Astrocyte (in vitro differentiated cells and primary cell): ENCODE measurements around the gene FAM43B. TPM values are rescaled to one million over a fixed set of nuclear protein-coding genes. Genes with fewer than 3 reads are reported as not detected.

ENCODE experiments used
- DNase-seq: peaks from one replicate; pipeline ENCODE4 v3.0.0-alpha.2; 2010; ENCODE audit warnings: low read depth
- FAIRE-seq: peaks from 2 replicates; lab custom pipeline; 2011; peaks lifted over from hg19 to GRCh38; lab: Jason Lieb, UNC
- H2AFZ ChIP-seq: 2 replicates; pipeline ENCODE4 v1.6.0; 2012; ENCODE audit warnings: low read depth, low read length, inconsistent platforms
- H3K27ac ChIP-seq: 2 replicates; pipeline ENCODE4 v1.5.1; 2011; ENCODE audit warnings: low read depth, low read length, inconsistent platforms
- H3K27me3 ChIP-seq: 2 replicates; pipeline ENCODE4 v1.6.0; 2011; ENCODE audit warnings: low read length, inconsistent platforms; ENCODE audit not compliant: insufficient read depth
- H3K36me3 ChIP-seq: 2 replicates; pipeline ENCODE4 v1.5.1; 2011; ENCODE audit warnings: low read length, inconsistent platforms; ENCODE audit not compliant: insufficient read depth
- H3K4me1 ChIP-seq: 2 replicates; pipeline ENCODE4 v1.5.1; 2011; ENCODE audit warnings: low read length, inconsistent platforms; ENCODE audit not compliant: insufficient read depth
- H3K4me2 ChIP-seq: 2 replicates; pipeline ENCODE4 v1.6.0; 2012; ENCODE audit warnings: low read length, inconsistent platforms
- H3K4me3 ChIP-seq: 2 replicates; pipeline ENCODE4 v1.5.1; 2011; ENCODE audit warnings: low read depth, mild to moderate bottlenecking, low read length, inconsistent platforms; ENCODE audit not compliant: insufficient read depth
- H3K79me2 ChIP-seq: 2 replicates; pipeline ENCODE4 v1.6.0; 2012; ENCODE audit warnings: mild to moderate bottlenecking, low read length, inconsistent platforms; ENCODE audit not compliant: insufficient read depth
- H3K9ac ChIP-seq: 2 replicates; pipeline ENCODE4 v1.6.0; 2012; ENCODE audit warnings: mild to moderate bottlenecking, low read length, inconsistent platforms
- H3K9me3 ChIP-seq: 2 replicates; pipeline ENCODE4 v1.5.1; 2012; ENCODE audit warnings: low read depth, mild to moderate bottlenecking, low read length, inconsistent platforms; ENCODE audit not compliant: insufficient read depth
- H4K20me1 ChIP-seq: 2 replicates; pipeline ENCODE4 v1.6.0; 2012; ENCODE audit warnings: low read length, inconsistent platforms; ENCODE audit not compliant: insufficient read depth
- H3K27ac Mint-ChIP-seq: one replicate; pipeline ENCODE4 v1.8.0; 2021; ENCODE audit warnings: mild to moderate bottlenecking, mixed read lengths; ENCODE audit not compliant: unreplicated experiment
- H3K27me3 Mint-ChIP-seq: one replicate; pipeline ENCODE4 v1.8.0; 2021; ENCODE audit warnings: low read depth, mixed read lengths; ENCODE audit not compliant: unreplicated experiment
- H3K36me3 Mint-ChIP-seq: one replicate; pipeline ENCODE4 v1.8.0; 2021; ENCODE audit warnings: low read depth, mixed read lengths; ENCODE audit not compliant: unreplicated experiment
- H3K4me1 Mint-ChIP-seq: one replicate; pipeline ENCODE4 v1.8.0; 2021; ENCODE audit warnings: low read depth, mixed read lengths; ENCODE audit not compliant: unreplicated experiment
- H3K4me3 Mint-ChIP-seq: one replicate; pipeline ENCODE4 v1.8.0; 2021; ENCODE audit warnings: mild to moderate bottlenecking, moderate library complexity, mixed read lengths; ENCODE audit not compliant: unreplicated experiment
- H3K9me3 Mint-ChIP-seq: one replicate; pipeline ENCODE4 v1.8.0; 2021; ENCODE audit warnings: mild to moderate bottlenecking, mixed read lengths; ENCODE audit not compliant: unreplicated experiment
- CTCF ChIP-seq: IDR thresholded peaks from 2 replicates; pipeline ENCODE4 v1.5.1; 2011; ENCODE audit warnings: low read depth, mild to moderate bottlenecking, inconsistent platforms, low read length, moderate library complexity; ENCODE audit not compliant: insufficient read depth
- EZH2 ChIP-seq: IDR thresholded peaks from 2 replicates; pipeline ENCODE4 v1.6.1; 2012; ENCODE audit warnings: mild to moderate bottlenecking, low read length, inconsistent platforms; ENCODE audit not compliant: insufficient read depth
- total RNA-seq: library from RNA; stranded (reverse); gene quantifications from 2 replicates; pipeline ENCODE4 v1.2.1, GENCODE V29; 2021

The FAM43B gene
- total RNA-seq, 1 donor from 2014 or later = 0.27 TPM

- Mint-ChIP-seq H3K36me3 (no peaks in the 10 kb centered on the region), H3K4me1 (no peaks in the 10 kb centered on the region), H3K4me3 (no peak overlapping the region), H3K27me3 (peaks cover 82% of the 10 kb centered on the region), H3K9me3 (peaks cover 5% of the 10 kb centered on the region), H3K27ac (no peak overlapping the region)
- Histone ChIP-seq H3K36me3 (no peaks in the 10 kb centered on the region), H3K27me3 (peaks cover 24% of the 10 kb centered on the region), H2AFZ (no peak overlapping the region), H3K4me1 (no peaks in the 10 kb centered on the region), H3K4me2 (no peak overlapping the region), H3K9me3 (no peaks in the 10 kb centered on the region), H3K4me3 (no peak overlapping the region), H4K20me1 (no peaks in the 10 kb centered on the region), H3K27ac (no peak overlapping the region), H3K9ac (no peak overlapping the region), H3K79me2 (no peaks in the 10 kb centered on the region)
- no peak for FAIRE-seq
- TF ChIP-seq EZH2 = no peak
- TF ChIP-seq CTCF = no peak
- no peak for DNase-seq
Measured at GRCh38 chr1:20538227-20538626, 14.1 kb upstream of the FAM43B start.

DNA sequence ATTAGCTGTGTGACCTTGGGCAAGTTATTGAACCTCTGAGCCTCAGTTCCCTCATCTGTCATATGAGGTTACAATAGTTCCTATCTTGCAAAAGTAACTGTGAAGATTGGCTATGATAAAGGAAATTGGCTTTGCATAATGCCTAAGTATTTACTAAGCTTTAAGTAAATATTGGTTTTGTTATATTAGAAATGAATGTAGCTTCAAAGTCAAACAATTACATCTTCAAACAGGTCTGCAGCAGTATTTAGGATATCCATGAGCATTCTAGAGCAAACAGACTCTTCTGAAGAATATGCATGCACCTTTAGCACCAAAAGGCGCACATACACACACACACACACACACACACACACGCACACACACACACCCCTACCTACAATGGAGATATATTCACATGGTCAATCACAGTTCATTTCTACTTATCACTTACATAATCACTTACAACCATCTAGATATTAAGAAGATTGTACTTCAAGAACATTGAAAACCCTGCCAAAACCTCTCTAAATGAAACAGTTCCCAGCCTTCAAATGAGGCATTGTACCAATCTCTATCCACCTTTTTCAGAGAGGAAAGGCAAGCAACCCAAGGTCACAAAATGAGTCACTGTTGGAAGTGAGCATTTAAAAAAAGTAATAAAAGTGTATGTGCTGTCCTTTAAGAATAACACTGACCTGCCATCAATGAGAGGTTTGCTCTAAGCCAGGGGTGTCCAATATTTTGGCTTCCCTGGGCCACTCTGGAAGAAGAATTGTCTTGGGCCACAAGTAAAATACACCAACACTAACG, 13.4 kb upstream of the FAM43B start:
- no peak overlapping the region for H3K27ac ChIP-seq
- peaks cover 21% of the 10 kb centered on the region for H3K27me3 ChIP-seq
- FAIRE-seq (no peak), DNase-seq (no peak)
- H3K79me2 ChIP-seq = no peaks in the 10 kb centered on the region
- Mint-ChIP-seq H3K4me3 (no peak overlapping the region), H3K27ac (no peak overlapping the region), H3K27me3 (peaks cover 82% of the 10 kb centered on the region), H3K9me3 (peaks cover 5% of the 10 kb centered on the region), H3K4me1 (no peaks in the 10 kb centered on the region), H3K36me3 (no peaks in the 10 kb centered on the region)
- no peak overlapping the region for H3K9ac ChIP-seq
- no peaks in the 10 kb centered on the region for H3K4me1 ChIP-seq
- H3K4me2 ChIP-seq = no peak overlapping the region
- H4K20me1 ChIP-seq = no peaks in the 10 kb centered on the region
- H3K36me3 ChIP-seq = no peaks in the 10 kb centered on the region
- H2AFZ ChIP-seq = no peak overlapping the region
- H3K4me3 ChIP-seq = no peak overlapping the region
- TF ChIP-seq CTCF = no peak
- H3K9me3 ChIP-seq = no peaks in the 10 kb centered on the region

- DNase-seq (peak; percentile 26), FAIRE-seq (no peak)
- H3K9me3 Mint-ChIP-seq = peaks cover 5% of the 10 kb centered on the region
- H3K27me3 ChIP-seq = peaks cover 14% of the 10 kb centered on the region
- no peak overlapping the region for H3K4me3 Mint-ChIP-seq
- H3K4me3 ChIP-seq = no peak overlapping the region
- H3K9ac ChIP-seq = no peak overlapping the region
- H3K4me1 Mint-ChIP-seq = no peaks in the 10 kb centered on the region
- no peaks in the 10 kb centered on the region for H3K9me3 ChIP-seq
- H3K79me2 ChIP-seq = no peaks in the 10 kb centered on the region
- peaks cover 70% of the 10 kb centered on the region for H3K27me3 Mint-ChIP-seq
- H3K27ac Mint-ChIP-seq = no peak overlapping the region
- H3K27ac ChIP-seq = no peak overlapping the region
- H3K36me3 Mint-ChIP-seq = no peaks in the 10 kb centered on the region
- H3K36me3 ChIP-seq = no peaks in the 10 kb centered on the region
- H4K20me1 ChIP-seq = no peaks in the 10 kb centered on the region
- H2AFZ ChIP-seq = no peak overlapping the region
- no peaks in the 10 kb centered on the region for H3K4me1 ChIP-seq
- TF ChIP-seq EZH2 = no peak
- TF ChIP-seq CTCF = no peak
- H3K4me2 ChIP-seq = no peak overlapping the region
Measured at GRCh38 chr1:20540281-20540680, 12.1 kb upstream of the FAM43B start.
